WERI-Rb-1 (cell line): Measurements from ENCODE around the gene RPL13A.

Experiments used
- DNase-seq: peaks from one replicate; pipeline ENCODE4 v3.0.0-alpha.2; 2020
- H3K27ac ChIP-seq: fragments of 250-450 bp; sonication (Bioruptor Pico); 2 replicates; pipeline ENCODE4 v1.5.1; 2020; ENCODE audit warnings: mild to moderate bottlenecking, moderate library complexity
- H3K27me3 ChIP-seq: fragments of 250-450 bp; sonication (Bioruptor Pico); 2 replicates; pipeline ENCODE4 v1.5.1; 2021; ENCODE audit warnings: mild to moderate bottlenecking, low read depth, moderate library complexity; ENCODE audit not compliant: insufficient read depth, severe bottlenecking
- H3K36me3 ChIP-seq: fragments of 250-450 bp; sonication (Bioruptor Pico); 2 replicates; pipeline ENCODE4 v1.5.1; 2020; ENCODE audit warnings: mild to moderate bottlenecking, moderate library complexity
- H3K4me3 ChIP-seq: 2 replicates; pipeline ENCODE4 v1.5.1; 2011; ENCODE audit warnings: low read depth, mild to moderate bottlenecking, control low read depth, low read length
- H3K9me3 ChIP-seq: fragments of 250-450 bp; sonication (Bioruptor Pico); 2 replicates; pipeline ENCODE4 v1.5.1; 2021; ENCODE audit warnings: mild to moderate bottlenecking, moderate library complexity; ENCODE audit not compliant: severe bottlenecking
- CTCF ChIP-seq: IDR thresholded peaks from 2 replicates; pipeline ENCODE4 v1.5.1; 2011; ENCODE audit warnings: low read depth, mild to moderate bottlenecking, control low read depth, inconsistent platforms, low read length

RPL13A gene

DNA sequence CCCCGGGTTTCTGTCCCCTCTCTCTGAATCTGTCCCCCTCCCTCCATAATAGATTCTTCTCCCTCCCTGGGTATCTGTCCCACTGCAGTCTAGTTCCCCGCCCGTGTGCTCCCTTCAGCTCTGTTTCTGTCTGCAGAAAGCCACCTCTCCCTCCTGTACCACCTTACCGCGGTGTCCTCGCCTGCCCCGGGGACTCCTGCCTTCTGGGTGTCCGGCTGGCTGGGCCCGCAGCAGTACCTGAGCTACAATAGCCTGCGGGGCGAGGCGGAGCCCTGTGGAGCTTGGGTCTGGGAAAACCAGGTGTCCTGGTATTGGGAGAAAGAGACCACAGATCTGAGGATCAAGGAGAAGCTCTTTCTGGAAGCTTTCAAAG is 26.3 kb downstream of the RPL13A start:
- DNase-seq: no peak
- H3K27ac ChIP-seq: peak overlapping the region; percentile 85

GRCh38 chr19:49514151-49514550 is 26.7 kb downstream of the RPL13A start:
- TF ChIP-seq CTCF: no peak
- DNase-seq: no peak

More for the DNA sequence above, 26.3 kb downstream of the RPL13A start:
- TF ChIP-seq CTCF: no peak
- H3K9me3 ChIP-seq: no peaks in the 10 kb centered on the region
- H3K36me3 ChIP-seq: no peaks in the 10 kb centered on the region
- no peaks in the 10 kb centered on the region for H3K27me3 ChIP-seq
- H3K4me3 ChIP-seq: peak overlapping the region; percentile 82

DNA sequence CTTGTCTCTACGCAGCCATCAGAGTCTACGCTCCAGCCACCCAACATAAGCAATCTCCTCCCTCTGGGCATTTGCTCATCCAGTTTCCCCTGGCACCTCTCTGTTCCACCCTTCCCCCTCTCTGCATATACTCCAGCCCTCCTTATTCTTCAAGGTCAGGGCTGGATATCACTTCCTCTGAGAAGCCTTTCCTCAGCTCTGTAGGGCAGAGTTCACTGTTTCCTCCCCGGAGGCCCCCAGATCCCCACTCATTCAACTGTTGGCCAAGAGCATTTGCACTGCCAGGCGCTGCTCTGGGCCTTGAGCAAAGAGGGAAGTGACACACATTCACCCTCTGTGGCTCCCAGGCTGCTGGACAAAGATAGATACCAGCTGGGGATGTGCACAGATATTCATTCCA is 28.4 kb downstream of the RPL13A start:
- no peak for TF ChIP-seq CTCF
- H3K4me3 ChIP-seq: no peak overlapping the region
- no peak for DNase-seq
- H3K9me3 ChIP-seq: no peaks in the 10 kb centered on the region
- H3K27ac ChIP-seq: no peak overlapping the region
- no peaks in the 10 kb centered on the region for H3K36me3 ChIP-seq
- no peaks in the 10 kb centered on the region for H3K27me3 ChIP-seq

More at GRCh38 chr19:49514151-49514550, 26.7 kb downstream of the RPL13A start:
- Histone ChIP-seq H3K27ac (peak overlapping the region; percentile 85), H3K27me3 (no peaks in the 10 kb centered on the region), H3K4me3 (peak overlapping the region; percentile 82), H3K9me3 (no peaks in the 10 kb centered on the region), H3K36me3 (no peaks in the 10 kb centered on the region)

- no peak overlapping the region for H3K4me3 ChIP-seq
- DNase-seq: no peak
- no peaks in the 10 kb centered on the region for H3K27me3 ChIP-seq
- TF ChIP-seq CTCF: no peak
- no peaks in the 10 kb centered on the region for H3K36me3 ChIP-seq
- H3K9me3 ChIP-seq: no peaks in the 10 kb centered on the region
- no peak overlapping the region for H3K27ac ChIP-seq
Observed at GRCh38 chr19:49518033-49518432, 30.6 kb downstream of the RPL13A start.

DNA sequence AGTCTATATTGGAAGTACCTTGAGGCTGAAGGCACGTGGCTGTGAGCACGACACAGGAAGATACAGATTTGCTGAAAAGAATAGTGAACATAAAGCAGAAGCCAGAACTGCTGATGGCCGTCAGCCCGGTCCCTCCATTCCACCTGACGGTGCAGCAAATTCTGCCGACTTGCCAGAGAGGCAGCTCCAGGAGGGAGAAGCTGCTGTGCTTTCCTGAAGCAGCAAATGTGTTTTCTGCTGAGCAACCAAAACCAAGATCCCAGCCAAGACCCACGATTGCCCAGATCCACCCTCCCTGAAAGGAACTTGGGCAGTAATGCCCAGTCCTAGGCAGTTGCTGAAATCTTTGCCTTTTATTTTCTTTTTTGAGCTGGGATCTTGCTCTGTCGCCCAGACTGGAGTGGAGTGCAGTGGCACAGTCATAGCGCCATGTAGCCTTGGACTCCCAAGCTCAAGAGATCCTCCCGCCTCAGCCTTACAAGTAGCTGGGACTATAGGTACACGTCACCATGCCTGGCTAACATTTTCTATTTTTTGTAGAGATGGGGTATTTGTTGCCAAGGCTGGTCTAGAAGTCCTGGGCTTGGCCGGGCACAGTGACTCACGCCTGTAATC is 33.4 kb downstream of the RPL13A start:
- DNase-seq: no peak
- no peak for TF ChIP-seq CTCF

More for the DNA sequence above, 33.4 kb downstream of the RPL13A start:
- H3K27ac ChIP-seq: no peak overlapping the region
- no peaks in the 10 kb centered on the region; the same call in 1 of the 2 replicates for H3K36me3 ChIP-seq
- H3K9me3 ChIP-seq: no peaks in the 10 kb centered on the region
- no peak overlapping the region for H3K4me3 ChIP-seq
- H3K27me3 ChIP-seq: no peaks in the 10 kb centered on the region
